GM23338 (cell line): ENCODE results near the gene SUCLG1. TPM values are rescaled to one million over a fixed set of nuclear protein-coding genes. Genes with fewer than 3 reads are reported as not detected.

ENCODE experiments used
- ATAC-seq: fragments of 200-7000 bp; cut with Tn5 transposase; 3 replicates; pipeline ENCODE4 v1.9.1; 2020
- DNase-seq: peaks from one replicate; pipeline ENCODE4 v3.0.0-alpha.2; 2015; ENCODE audit warnings: low spot score
- H2AFZ ChIP-seq: fragments of 200-600 bp; sonication (generic); 2 replicates; pipeline ENCODE4 v1.8.0; 2016; ENCODE audit warnings: antibody characterized with exemption, mild to moderate bottlenecking, moderate library complexity
- H3F3A ChIP-seq: fragments of 200-600 bp; sonication (generic); replicated peaks from 2 replicates; pipeline ENCODE4 v1.8.0; 2017; ENCODE audit warnings: antibody characterized with exemption, mixed run types, low read depth
- H3K27ac ChIP-seq: fragments of 200-600 bp; sonication (generic); 2 replicates; pipeline ENCODE4 v1.6.1; 2016; ENCODE audit warnings: low read depth
- H3K27me3 ChIP-seq: fragments of 200-600 bp; sonication (generic); 2 replicates; pipeline ENCODE4 v1.8.0; 2016; ENCODE audit warnings: mild to moderate bottlenecking, mixed run types, moderate library complexity; ENCODE audit not compliant: insufficient read depth
- H3K36me3 ChIP-seq: fragments of 200-600 bp; sonication (generic); 2 replicates; pipeline ENCODE4 v1.8.0; 2016; ENCODE audit warnings: mild to moderate bottlenecking; ENCODE audit not compliant: insufficient read depth
- H3K4me1 ChIP-seq: fragments of 200-600 bp; sonication (generic); 2 replicates; pipeline ENCODE4 v1.8.0; 2016; ENCODE audit warnings: mild to moderate bottlenecking, moderate library complexity; ENCODE audit not compliant: insufficient read depth
- H3K4me2 ChIP-seq: fragments of 200-600 bp; sonication (generic); 2 replicates; pipeline ENCODE4 v1.7.1; 2017; ENCODE audit warnings: mixed run types
- H3K4me3 ChIP-seq: fragments of 200-600 bp; sonication (generic); 2 replicates; pipeline ENCODE4 v1.6.1; 2016; ENCODE audit warnings: mixed run types
- H3K79me2 ChIP-seq: fragments of 200-600 bp; sonication (generic); replicated peaks from 2 replicates; pipeline ENCODE4 v1.8.0; 2017; ENCODE audit warnings: mild to moderate bottlenecking; ENCODE audit not compliant: insufficient read depth
- H3K9me2 ChIP-seq: fragments of 200-600 bp; sonication (generic); 2 replicates; pipeline ENCODE4 v1.8.0; 2017; ENCODE audit not compliant: insufficient read depth
- H4K20me1 ChIP-seq: fragments of 200-600 bp; sonication (generic); replicated peaks from 2 replicates; pipeline ENCODE4 v1.8.0; 2017; ENCODE audit warnings: mild to moderate bottlenecking; ENCODE audit not compliant: insufficient read depth
- H3K27ac Mint-ChIP-seq: 2 replicates; pipeline ENCODE4 v1.8.0; 2020; ENCODE audit warnings: inconsistent platforms, mild to moderate bottlenecking, moderate library complexity, mixed read lengths
- H3K27me3 Mint-ChIP-seq: 3 replicates; pipeline ENCODE4 v1.8.0; 2022; ENCODE audit warnings: low read depth, mild to moderate bottlenecking, moderate library complexity, mixed read lengths, inconsistent platforms; ENCODE audit not compliant: insufficient read depth, poor library complexity
- H3K36me3 Mint-ChIP-seq: 3 replicates; pipeline ENCODE4 v1.8.0; 2021; ENCODE audit warnings: low read depth, mild to moderate bottlenecking, inconsistent platforms, moderate library complexity, mixed read lengths
- H3K4me1 Mint-ChIP-seq: 3 replicates; pipeline ENCODE4 v1.8.0; 2020; ENCODE audit warnings: mild to moderate bottlenecking, inconsistent platforms, mixed read lengths
- H3K4me3 Mint-ChIP-seq: 3 replicates; pipeline ENCODE4 v1.8.0; 2021; ENCODE audit warnings: moderate library complexity, mild to moderate bottlenecking, inconsistent platforms, mixed read lengths
- H3K9me3 Mint-ChIP-seq: 3 replicates; pipeline ENCODE4 v1.8.0; 2020; ENCODE audit warnings: moderate library complexity, mild to moderate bottlenecking, inconsistent platforms, mixed read lengths
- CREB1 ChIP-seq: fragments of 250-450 bp; sonication (Bioruptor Pico); IDR thresholded peaks from 2 replicates; pipeline ENCODE4 v1.5.0; 2020; ENCODE audit warnings: low read depth, mild to moderate bottlenecking, moderate library complexity
- CTCF ChIP-seq, 2 experiments: fragments of 200-600 bp in 1 of 2; sonication (generic) in 1 of 2; conservative IDR thresholded peaks; 2 replicates each; pipeline versions ENCODE4 v1.5.1 to v1.6.1; 2016 to 2017; ENCODE audit warnings: antibody characterized with exemption in 2 of 2, low read depth in 2 of 2, mild to moderate bottlenecking in 2 of 2, moderate library complexity in 1 of 2
- EZH2 ChIP-seq: fragments of 200-600 bp; sonication (generic); IDR thresholded peaks from one replicate; pipeline ENCODE4 v1.8.0; 2017; ENCODE audit warnings: antibody characterized with exemption, mild to moderate bottlenecking, low read depth; ENCODE audit not compliant: unreplicated experiment
- EZH2phosphoT487 ChIP-seq: fragments of 200-600 bp; sonication (generic); IDR thresholded peaks from one replicate; pipeline ENCODE4 v1.8.1; 2018; ENCODE audit warnings: antibody characterized with exemption; ENCODE audit not compliant: unreplicated experiment
- JUNB ChIP-seq: IDR thresholded peaks from one replicate; pipeline ENCODE4 v1.6.1; 2016; ENCODE audit warnings: antibody characterized with exemption; ENCODE audit not compliant: unreplicated experiment
- NANOG ChIP-seq: IDR thresholded peaks from 2 replicates; pipeline ENCODE4 v1.6.1; 2016; ENCODE audit warnings: antibody characterized with exemption, borderline replicate concordance
- POLR2AphosphoS5 ChIP-seq: IDR thresholded peaks from 2 replicates; pipeline ENCODE4 v1.6.1; 2016; ENCODE audit warnings: antibody characterized with exemption, low read depth
- REST ChIP-seq: IDR thresholded peaks from one replicate; pipeline ENCODE4 v1.6.1; 2018; ENCODE audit warnings: antibody characterized with exemption; ENCODE audit not compliant: unreplicated experiment
- STAT1 ChIP-seq: IDR thresholded peaks from one replicate; pipeline ENCODE4 v1.6.1; 2016; ENCODE audit warnings: antibody characterized with exemption; ENCODE audit not compliant: unreplicated experiment
- ZNF114 ChIP-seq: fragments of 250-450 bp; sonication (Bioruptor Pico); IDR thresholded peaks from 2 replicates; pipeline ENCODE4 v1.5.0; 2020; ENCODE audit warnings: mild to moderate bottlenecking, moderate library complexity
- ZNF331 ChIP-seq: fragments of 250-450 bp; sonication (Bioruptor Pico); IDR thresholded peaks from 2 replicates; pipeline ENCODE4 v1.5.0; 2020; ENCODE audit warnings: low read depth, mild to moderate bottlenecking, moderate library complexity
- ZNF462 ChIP-seq: fragments of 250-450 bp; sonication (Bioruptor Pico); IDR thresholded peaks from 2 replicates; pipeline ENCODE4 v1.5.0; 2020; ENCODE audit warnings: mild to moderate bottlenecking, moderate library complexity
- polyA plus RNA-seq: library from polyadenylated mRNA; unstranded; fragments of >200 nt; fragmentation: Nextera tagmentation; extraction: Ambion mirVana; gene quantifications from 2 replicates; pipeline ENCODE4 v1.2.1, GENCODE V29; 2016
- total RNA-seq: library from RNA; depleted of rRNA; stranded (reverse); fragments of >200 nt; shearing (Covaris generic); gene quantifications from 2 replicates; pipeline ENCODE4 v1.2.3, GENCODE V29; 2014
- TF ChIP-seq, protein P1 (sequence below): IDR thresholded peaks from 2 replicates; pipeline ENCODE4 v1.6.1; 2016; ENCODE audit warnings: antibody characterized with exemption

SUCLG1 gene
- total and polyA plus RNA-seq, 2 experiments from 2014 or later, result 24.3 to 36.0 TPM

- Histone ChIP-seq H3K27me3 (no peaks in the 10 kb centered on the region), H3K4me3 (no peak overlapping the region), H3K27ac (no peak overlapping the region), H3K4me2 (no peak overlapping the region), H3F3A (no peaks in the 10 kb centered on the region), H3K36me3 (no peaks in the 10 kb centered on the region), H3K79me2 (no peaks in the 10 kb centered on the region), H2AFZ (no peak overlapping the region), H4K20me1 (no peaks in the 10 kb centered on the region), H3K9me2 (no peaks in the 10 kb centered on the region), H3K4me1 (no peaks in the 10 kb centered on the region)
- H3K36me3 Mint-ChIP-seq, result peaks cover 11% of the 10 kb centered on the region; the same call in 1 of the 3 replicates
- TF ChIP-seq EZH2 (no peak), ZNF462 (no peak), EZH2phosphoT487 (no peak), STAT1 (no peak), REST (no peak), ZNF331 (CRISPR knock-in tag) (no peak), CTCF (conservative IDR thresholded peaks at IDR 0.05; ENCODE audit: low read depth in 2 of 2) (no peak), CREB1 (no peak), POLR2AphosphoS5 (no peak), JUNB (no peak), ZNF114 (CRISPR knock-in tag) (no peak), NANOG (no peak)
- TF ChIP-seq, protein P1, sequence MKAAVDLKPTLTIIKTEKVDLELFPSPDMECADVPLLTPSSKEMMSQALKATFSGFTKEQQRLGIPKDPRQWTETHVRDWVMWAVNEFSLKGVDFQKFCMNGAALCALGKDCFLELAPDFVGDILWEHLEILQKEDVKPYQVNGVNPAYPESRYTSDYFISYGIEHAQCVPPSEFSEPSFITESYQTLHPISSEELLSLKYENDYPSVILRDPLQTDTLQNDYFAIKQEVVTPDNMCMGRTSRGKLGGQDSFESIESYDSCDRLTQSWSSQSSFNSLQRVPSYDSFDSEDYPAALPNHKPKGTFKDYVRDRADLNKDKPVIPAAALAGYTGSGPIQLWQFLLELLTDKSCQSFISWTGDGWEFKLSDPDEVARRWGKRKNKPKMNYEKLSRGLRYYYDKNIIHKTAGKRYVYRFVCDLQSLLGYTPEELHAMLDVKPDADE, result no peak
- H3K27ac Mint-ChIP-seq, result no peak overlapping the region
- ATAC-seq, result no peak
- H3K27me3 Mint-ChIP-seq, result peaks cover 1% of the 10 kb centered on the region
- no peak for DNase-seq
- H3K9me3 Mint-ChIP-seq, result peaks cover 9% of the 10 kb centered on the region
- H3K4me1 Mint-ChIP-seq, result peaks cover 6% of the 10 kb centered on the region; the same call in 2 of the 3 replicates
- H3K4me3 Mint-ChIP-seq, result no peak overlapping the region
These were observed 65.3 kb downstream of the SUCLG1 start for GRCh38 chr2:84393829-84394228.
